LNCAP (cell line): ENCODE measurements around the gene FSD1.

Source experiments
- CTCF ChIP-seq: fragments of 450-650 bp; IDR thresholded peaks from 2 replicates; pipeline ENCODE4 v1.5.1; 2017; ENCODE audit warnings: mild to moderate bottlenecking

FSD1 gene

GRCh38 chr19:4291184-4291732, 13.1 kb upstream of the FSD1 start:
- TF ChIP-seq CTCF, result no peak

GRCh38 chr19:4292515-4292914, 11.9 kb upstream of the FSD1 start:
- no peak for TF ChIP-seq CTCF

DNA sequence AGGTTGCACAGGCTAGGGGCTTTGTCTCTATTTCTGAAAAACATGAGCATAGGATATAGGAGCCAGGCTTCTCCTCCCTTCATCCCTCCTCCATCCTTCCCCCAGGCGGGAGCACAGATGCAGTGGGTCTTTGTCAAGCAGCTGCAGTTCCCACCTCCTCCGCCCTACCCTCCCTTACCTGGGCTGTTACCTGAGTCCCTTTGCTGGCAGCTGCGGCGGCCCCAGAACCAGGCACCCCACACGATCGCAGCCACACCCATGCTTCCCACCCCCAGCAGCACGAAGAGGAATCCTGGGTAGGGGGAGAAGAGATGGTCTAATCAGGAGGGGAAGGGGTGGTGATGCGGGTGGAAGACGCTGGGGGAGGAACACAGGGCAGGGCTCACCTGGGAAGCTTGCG, 10.0 kb upstream of the FSD1 start:
- TF ChIP-seq CTCF, result no peak

DNA sequence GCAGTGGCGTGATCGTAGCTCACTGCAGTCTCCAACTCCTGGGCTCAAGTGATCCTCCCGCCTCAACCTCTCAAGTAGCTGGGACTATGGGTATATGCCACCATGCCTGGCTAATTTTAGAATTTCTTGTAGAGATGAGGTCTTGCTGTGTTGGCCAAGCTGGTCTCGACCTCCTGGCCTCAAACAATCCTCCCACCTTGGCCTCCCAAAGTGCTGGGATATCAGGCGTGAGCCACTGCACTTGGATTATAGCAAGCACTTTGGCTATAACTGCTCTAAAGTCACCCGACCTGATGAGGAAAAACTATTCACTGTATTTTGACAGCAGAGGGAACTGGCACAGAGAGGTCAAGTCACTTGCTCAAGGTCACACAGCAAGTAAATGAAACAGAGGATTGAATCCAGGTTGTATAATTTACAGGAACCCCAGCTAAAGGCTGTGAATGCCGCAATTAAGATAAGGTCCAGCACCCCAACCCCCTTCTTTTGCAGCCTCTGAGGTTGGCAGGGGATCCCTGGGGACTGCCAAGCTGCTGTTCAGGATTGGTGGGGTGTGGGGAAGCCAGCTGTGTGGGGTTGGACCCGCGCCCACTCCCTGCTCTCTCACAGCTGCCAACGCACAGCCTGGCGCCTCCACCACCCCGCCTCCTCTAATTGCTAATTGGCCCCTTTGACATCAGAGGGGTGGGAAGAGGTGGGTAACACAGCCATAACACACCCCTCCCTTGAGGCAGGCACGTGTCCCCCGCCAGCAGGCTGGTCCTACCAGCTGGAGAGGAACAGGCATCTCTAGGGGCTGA, 8.2 kb upstream of the FSD1 start:
- no peak for TF ChIP-seq CTCF

- TF ChIP-seq CTCF, result no peak
Observed at GRCh38 chr19:4297901-4298809, 6.2 kb upstream of the FSD1 start.

DNA sequence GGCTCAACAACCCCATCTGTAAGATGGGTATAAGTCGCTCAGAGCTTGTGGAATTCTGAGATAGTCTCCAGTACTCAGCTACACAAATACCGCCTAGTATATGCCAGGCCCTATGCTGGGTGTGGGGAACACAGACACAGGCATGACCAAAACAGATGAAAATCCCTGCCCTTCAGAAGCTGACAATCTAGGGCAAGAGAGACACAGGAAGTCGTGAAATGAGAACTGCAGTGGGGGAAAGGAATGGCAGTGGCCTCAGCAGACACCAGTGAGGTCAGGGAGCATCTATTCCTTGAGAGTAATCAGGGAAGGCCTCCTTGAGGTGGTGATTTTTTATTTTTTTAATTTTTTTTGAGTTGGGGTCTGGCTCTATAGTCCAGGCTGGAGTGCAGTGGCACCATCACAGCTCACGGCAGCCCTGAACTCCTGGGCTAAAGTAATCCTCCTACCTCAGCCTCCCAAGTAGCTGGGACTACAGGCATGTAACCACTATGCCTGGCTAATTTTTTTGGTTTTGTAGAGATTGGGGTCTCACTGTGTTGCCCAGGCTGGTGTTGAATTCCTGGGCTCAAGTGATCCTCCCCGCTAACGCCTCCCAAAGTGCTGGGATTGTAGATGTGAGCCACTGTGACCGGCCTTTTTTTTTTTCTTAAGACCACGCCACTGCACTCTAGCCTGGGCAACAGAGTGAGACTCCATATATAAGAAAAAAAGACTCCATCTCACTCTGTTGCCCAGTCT, 5.4 kb upstream of the FSD1 start:
- TF ChIP-seq CTCF, result no peak

DNA sequence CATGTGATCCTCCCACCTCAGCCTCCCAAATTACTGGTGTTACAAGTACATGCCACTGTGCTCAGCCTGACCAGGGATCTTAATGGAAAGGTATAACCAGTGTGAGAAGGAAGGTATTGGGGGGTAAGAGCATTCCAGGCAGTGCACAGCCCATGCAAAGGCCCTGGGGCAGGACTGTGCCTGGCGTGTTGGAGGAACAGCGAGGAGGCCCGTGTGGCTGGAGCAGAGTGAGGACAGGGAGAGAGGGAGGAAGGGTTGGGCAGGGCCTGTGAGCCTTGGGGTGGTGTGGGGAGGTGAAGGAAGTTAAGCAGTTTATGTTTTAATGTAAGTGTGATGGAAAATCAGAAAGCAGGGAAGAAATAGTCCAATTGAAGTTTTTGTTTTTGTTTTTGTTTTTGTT, 3.8 kb upstream of the FSD1 start:
- TF ChIP-seq CTCF, result no peak
